ENCODE measurements around the gene ACTA1. TPM values are rescaled to one million over a fixed set of nuclear protein-coding genes. Genes with fewer than 3 reads are reported as not detected.

The ACTA1 gene
- total RNA-seq, 1 experiment from 2014 or later, result not detected

DNA sequence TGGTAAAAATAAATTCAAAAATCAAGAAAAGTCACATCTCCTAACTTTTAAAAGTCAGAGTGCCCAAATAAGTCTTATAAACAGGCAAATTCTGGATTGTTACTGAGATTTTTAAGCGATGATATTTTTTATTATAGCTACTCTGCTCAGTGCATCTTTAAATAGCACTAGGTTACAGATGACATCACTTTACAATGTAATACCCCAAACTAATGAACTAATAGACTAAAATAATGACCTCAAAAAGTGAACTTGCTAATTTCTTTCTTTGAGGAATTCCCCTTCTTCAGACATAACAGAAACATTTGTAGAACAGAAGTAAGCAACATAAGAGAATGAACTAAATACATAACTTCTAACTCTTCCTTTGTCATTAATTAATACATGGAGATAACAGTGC lies 33.0 kb upstream of the ACTA1 start:
- no peak overlapping the region for H3K4me3 ChIP-seq (ENCODE audit: low read depth in 2 of 2, low read length in 2 of 2)
- no peaks in the 10 kb centered on the region for H3K4me1 ChIP-seq (ENCODE audit: control insufficient read depth, insufficient read depth, low read length)
- no peak overlapping the region for H3K27ac ChIP-seq (ENCODE audit: low read length)
- TF ChIP-seq TCF7L2 (IDR thresholded peaks at IDR 0.05; ENCODE audit: low read depth, low read length) (no peak), SIN3A (IDR thresholded peaks at IDR 0.05; ENCODE audit: borderline replicate concordance, insufficient read depth, low read depth, low read length) (no peak), POLR2AphosphoS5 (IDR thresholded peaks at IDR 0.05; ENCODE audit: low read depth, low read length) (no peak)
- TF ChIP-seq, protein P1, sequence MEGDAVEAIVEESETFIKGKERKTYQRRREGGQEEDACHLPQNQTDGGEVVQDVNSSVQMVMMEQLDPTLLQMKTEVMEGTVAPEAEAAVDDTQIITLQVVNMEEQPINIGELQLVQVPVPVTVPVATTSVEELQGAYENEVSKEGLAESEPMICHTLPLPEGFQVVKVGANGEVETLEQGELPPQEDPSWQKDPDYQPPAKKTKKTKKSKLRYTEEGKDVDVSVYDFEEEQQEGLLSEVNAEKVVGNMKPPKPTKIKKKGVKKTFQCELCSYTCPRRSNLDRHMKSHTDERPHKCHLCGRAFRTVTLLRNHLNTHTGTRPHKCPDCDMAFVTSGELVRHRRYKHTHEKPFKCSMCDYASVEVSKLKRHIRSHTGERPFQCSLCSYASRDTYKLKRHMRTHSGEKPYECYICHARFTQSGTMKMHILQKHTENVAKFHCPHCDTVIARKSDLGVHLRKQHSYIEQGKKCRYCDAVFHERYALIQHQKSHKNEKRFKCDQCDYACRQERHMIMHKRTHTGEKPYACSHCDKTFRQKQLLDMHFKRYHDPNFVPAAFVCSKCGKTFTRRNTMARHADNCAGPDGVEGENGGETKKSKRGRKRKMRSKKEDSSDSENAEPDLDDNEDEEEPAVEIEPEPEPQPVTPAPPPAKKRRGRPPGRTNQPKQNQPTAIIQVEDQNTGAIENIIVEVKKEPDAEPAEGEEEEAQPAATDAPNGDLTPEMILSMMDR (IDR thresholded peaks at IDR 0.05), result no peak
- TF ChIP-seq, protein P2, sequence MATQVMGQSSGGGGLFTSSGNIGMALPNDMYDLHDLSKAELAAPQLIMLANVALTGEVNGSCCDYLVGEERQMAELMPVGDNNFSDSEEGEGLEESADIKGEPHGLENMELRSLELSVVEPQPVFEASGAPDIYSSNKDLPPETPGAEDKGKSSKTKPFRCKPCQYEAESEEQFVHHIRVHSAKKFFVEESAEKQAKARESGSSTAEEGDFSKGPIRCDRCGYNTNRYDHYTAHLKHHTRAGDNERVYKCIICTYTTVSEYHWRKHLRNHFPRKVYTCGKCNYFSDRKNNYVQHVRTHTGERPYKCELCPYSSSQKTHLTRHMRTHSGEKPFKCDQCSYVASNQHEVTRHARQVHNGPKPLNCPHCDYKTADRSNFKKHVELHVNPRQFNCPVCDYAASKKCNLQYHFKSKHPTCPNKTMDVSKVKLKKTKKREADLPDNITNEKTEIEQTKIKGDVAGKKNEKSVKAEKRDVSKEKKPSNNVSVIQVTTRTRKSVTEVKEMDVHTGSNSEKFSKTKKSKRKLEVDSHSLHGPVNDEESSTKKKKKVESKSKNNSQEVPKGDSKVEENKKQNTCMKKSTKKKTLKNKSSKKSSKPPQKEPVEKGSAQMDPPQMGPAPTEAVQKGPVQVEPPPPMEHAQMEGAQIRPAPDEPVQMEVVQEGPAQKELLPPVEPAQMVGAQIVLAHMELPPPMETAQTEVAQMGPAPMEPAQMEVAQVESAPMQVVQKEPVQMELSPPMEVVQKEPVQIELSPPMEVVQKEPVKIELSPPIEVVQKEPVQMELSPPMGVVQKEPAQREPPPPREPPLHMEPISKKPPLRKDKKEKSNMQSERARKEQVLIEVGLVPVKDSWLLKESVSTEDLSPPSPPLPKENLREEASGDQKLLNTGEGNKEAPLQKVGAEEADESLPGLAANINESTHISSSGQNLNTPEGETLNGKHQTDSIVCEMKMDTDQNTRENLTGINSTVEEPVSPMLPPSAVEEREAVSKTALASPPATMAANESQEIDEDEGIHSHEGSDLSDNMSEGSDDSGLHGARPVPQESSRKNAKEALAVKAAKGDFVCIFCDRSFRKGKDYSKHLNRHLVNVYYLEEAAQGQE (IDR thresholded peaks at IDR 0.05; ENCODE audit: insufficient read depth in 1 of 2, low read depth in 2 of 2, low read length in 1 of 2), result no peak
- intact Hi-C loops (cut with micrococcal nuclease; ENCODE audit: unreplicated experiment), result no loop called here
- ChIA-PET CTCF (no interaction called here), POLR2A (no interaction called here)
- in situ Hi-C loops (cut with HindIII; ENCODE audit: low pct_unique_long_range_greater_than_20kb, low sequenced_read_pairs), result no loop called here
- ATAC-seq (no peak), DNase-seq (ENCODE audit: low read depth, low spot score) (no peak)
- H3K27me3 ChIP-seq (ENCODE audit: control insufficient read depth, insufficient read depth, low read length), result no peaks in the 10 kb centered on the region
- no TSS peak for BruUV-seq (replicated peaks)
- no peaks in the 10 kb centered on the region for H3K9me3 ChIP-seq (ENCODE audit: control insufficient read depth, insufficient read depth, low read depth, low read length)
- H3K36me3 ChIP-seq (ENCODE audit: control insufficient read depth, insufficient read depth, low read length), result peaks cover 8% of the 10 kb centered on the region; the same call in 1 of the 2 replicates

DNA sequence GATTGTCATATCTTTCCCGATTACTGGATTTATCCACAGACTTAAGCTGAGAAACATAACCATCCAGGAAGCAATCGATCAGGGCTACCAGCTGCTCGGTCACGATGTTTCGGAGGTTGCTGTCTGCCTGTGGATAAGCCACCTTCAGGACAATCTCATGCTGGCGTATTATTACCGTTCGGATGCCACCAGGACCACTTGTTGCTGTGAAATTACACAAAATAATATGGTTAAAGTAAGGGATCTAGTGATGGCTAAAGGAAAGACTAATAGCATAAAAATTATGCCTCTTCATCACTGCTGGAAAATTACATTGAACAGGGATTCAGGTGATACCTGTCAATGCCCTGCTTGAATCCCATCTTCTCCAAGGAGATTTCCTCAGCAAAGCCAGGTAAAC lies 30.8 kb upstream of the ACTA1 start:
- BruUV-seq (replicated peaks), result no TSS peak
- H3K27ac ChIP-seq (ENCODE audit: low read length), result no peak overlapping the region
- no peaks in the 10 kb centered on the region for H3K27me3 ChIP-seq (ENCODE audit: control insufficient read depth, insufficient read depth, low read length)
- ChIA-PET CTCF (no interaction called here), POLR2A (no interaction called here)
- no peaks in the 10 kb centered on the region for H3K4me1 ChIP-seq (ENCODE audit: control insufficient read depth, insufficient read depth, low read length)
- no peak for ATAC-seq
- in situ Hi-C loops (cut with HindIII; ENCODE audit: low pct_unique_long_range_greater_than_20kb, low sequenced_read_pairs), result no loop called here
- intact Hi-C loops (cut with micrococcal nuclease; ENCODE audit: unreplicated experiment), result no loop called here
- H3K36me3 ChIP-seq (ENCODE audit: control insufficient read depth, insufficient read depth, low read length), result peaks cover 8% of the 10 kb centered on the region; the same call in 1 of the 2 replicates
- H3K9me3 ChIP-seq (ENCODE audit: control insufficient read depth, insufficient read depth, low read depth, low read length), result no peaks in the 10 kb centered on the region
- no peak for DNase-seq (ENCODE audit: low read depth, low spot score)
- H3K4me3 ChIP-seq (ENCODE audit: low read depth in 2 of 2, low read length in 2 of 2), result no peak overlapping the region
- TF ChIP-seq, protein P2 (IDR thresholded peaks at IDR 0.05; ENCODE audit: insufficient read depth in 1 of 2, low read depth in 2 of 2, low read length in 1 of 2), result no peak
- TF ChIP-seq POLR2AphosphoS5 (IDR thresholded peaks at IDR 0.05; ENCODE audit: low read depth, low read length) (no peak), TCF7L2 (IDR thresholded peaks at IDR 0.05; ENCODE audit: low read depth, low read length) (no peak), SIN3A (IDR thresholded peaks at IDR 0.05; ENCODE audit: borderline replicate concordance, insufficient read depth, low read depth, low read length) (no peak)
- TF ChIP-seq, protein P1 (IDR thresholded peaks at IDR 0.05), result no peak
